ENCODE data around the gene CYP39A1. TPM values are rescaled to one million over a fixed set of nuclear protein-coding genes. Genes with fewer than 3 reads are reported as not detected.

Gene CYP39A1
- total and polyA plus RNA-seq, 9 of the 15 experiments (the other 6 are each of a cell fraction or from before 2014, with no cell fraction given): not detected

- Histone ChIP-seq H3K9me3 (replicated peaks; ENCODE audit: control insufficient read depth, insufficient read depth, low read depth, low read length) (no peaks in the 10 kb centered on the region), H3K9me1 (ENCODE audit: control insufficient read depth, insufficient read depth, low read length) (no peaks in the 10 kb centered on the region), H3K79me2 (ENCODE audit: control insufficient read depth, insufficient read depth, low read length) (no peaks in the 10 kb centered on the region), H3K4me1 (replicated peaks in 1 of 2; ENCODE audit: control insufficient read depth in 2 of 2, insufficient read depth in 2 of 2, low read length in 2 of 2) (peaks cover 0 to 8% of the 10 kb centered on the region in 2 experiments; a peak in 2 of 5 replicates), H3K4me2 (ENCODE audit: insufficient read depth, low read length) (no peak overlapping the region), H4K20me1 (replicated peaks; ENCODE audit: control insufficient read depth, insufficient read depth, low read length) (no peaks in the 10 kb centered on the region), H3K4me3 (no peak overlapping the region), H3K27me3 (ENCODE audit: control insufficient read depth in 2 of 2, insufficient read depth in 2 of 2, low read length in 2 of 2) (peaks cover 2 to 11% of the 10 kb centered on the region in 2 experiments; a peak in 3 of 5 replicates), H3K36me3 (ENCODE audit: control insufficient read depth, insufficient read depth, low read length) (no peaks in the 10 kb centered on the region), H2AFZ (ENCODE audit: low read depth, low read length) (no peak overlapping the region), H3K9ac (ENCODE audit: insufficient read depth in 1 of 2, low read depth in 2 of 2, low read length in 2 of 2) (no peak overlapping the region), H3K27ac (ENCODE audit: extremely low read depth, low read depth, low read length) (no peak overlapping the region)
- ChIA-PET CTCF (ENCODE audit: low intra/inter-chr PET ratio) (no interaction called here), POLR2A (no interaction called here)
- intact Hi-C loops (cut with micrococcal nuclease): no loop called here
- TF ChIP-seq ZNF12 (CRISPR knock-in tag; IDR thresholded peaks at IDR 0.05) (no peak), RNF219 (CRISPR knock-in tag; IDR thresholded peaks at IDR 0.05) (no peak), ZFP91 (CRISPR knock-in tag; IDR thresholded peaks at IDR 0.05) (no peak), ZKSCAN3 (CRISPR knock-in tag; IDR thresholded peaks at IDR 0.05) (no peak), GABPB2 (CRISPR knock-in tag; conservative IDR thresholded peaks at IDR 0.05) (no peak), TOE1 (IDR thresholded peaks at IDR 0.05; ENCODE audit: borderline replicate concordance) (no peak), TOE1 (CRISPR knock-in tag; IDR thresholded peaks at IDR 0.05; ENCODE audit: borderline replicate concordance, low read depth) (no peak)
- DNase-seq (ENCODE audit: extremely low read depth in 1 of 4, low spot score in 3 of 4) (no peak), FAIRE-seq (no peak), ATAC-seq (no peak)
- in situ Hi-C loops (cut with MboI): no loop called here
- BruUV-seq (replicated peaks): no TSS peak
These were observed 5.0 kb upstream of the CYP39A1 start for GRCh38 chr6:46657642-46658041.

Data from K562 (cell line).